IMR-90 (cell line): ENCODE data around the gene HEATR1. TPM values are rescaled to one million over a fixed set of nuclear protein-coding genes. Genes with fewer than 3 reads are reported as not detected.

Experiments
- ATAC-seq: fragments of 200-7000 bp; cut with Tn5 transposase; 2 replicates; pipeline ENCODE4 v1.9.1; 2020; ENCODE audit warnings: low read depth, mild to moderate bottlenecking, moderate library complexity
- BruUV-seq: library from RNA; stranded (reverse); fragments of 400-500 nt; replicated peaks from 2 replicates; lab custom pipeline; 2021; lab: Mats Ljungman, UMichigan
- CTCF ChIA-PET: fragments of 300-600 bp; formaldehyde crosslinking; extraction: SDS; loops from one replicate; lab custom pipeline; 2021; ENCODE audit warnings: antibody characterized with exemption; lab: Yijun Ruan, JAX
- POLR2A ChIA-PET: fragments of 300-600 bp; sonication (Branson Sonifier 250); formaldehyde crosslinking; loops from one replicate; lab custom pipeline; 2022; ENCODE audit warnings: antibody characterized with exemption; ENCODE audit not compliant: unreplicated experiment; lab: Charles Lee
- DNase-seq: peaks from one replicate; pipeline ENCODE4 v3.0.0; 2013
- H2AFZ ChIP-seq: replicated peaks from 2 replicates; pipeline ENCODE3; 2013; ENCODE audit warnings: low read length, mild to moderate bottlenecking; ENCODE audit not compliant: poor library complexity
- H2AK5ac ChIP-seq: 2 replicates; pipeline ENCODE4 v1.6.1; 2013; ENCODE audit warnings: low read depth, low read length, inconsistent platforms
- H2AK9ac ChIP-seq: replicated peaks from 2 replicates; pipeline ENCODE3; 2013; ENCODE audit warnings: mild to moderate bottlenecking, low read depth, low read length, moderate library complexity; ENCODE audit not compliant: poor library complexity
- H2BK120ac ChIP-seq: 2 replicates; pipeline ENCODE4 v1.6.1; 2013; ENCODE audit warnings: low read depth, low read length, inconsistent platforms
- H2BK15ac ChIP-seq: 3 replicates; pipeline ENCODE4 v1.6.1; 2013; ENCODE audit warnings: low read depth, low read length, inconsistent platforms
- H2BK20ac ChIP-seq: 2 replicates; pipeline ENCODE4 v1.6.1; 2013; ENCODE audit warnings: low read depth, mild to moderate bottlenecking, inconsistent platforms, low read length, moderate library complexity
- H2BK5ac ChIP-seq: 2 replicates; pipeline ENCODE4 v1.6.1; 2013; ENCODE audit warnings: mild to moderate bottlenecking, low read depth, low read length, inconsistent platforms; ENCODE audit not compliant: poor library complexity, severe bottlenecking
- H3K14ac ChIP-seq: replicated peaks from 2 replicates; pipeline ENCODE4 v1.6.1; 2013; ENCODE audit warnings: low read depth, low read length, inconsistent platforms
- H3K18ac ChIP-seq: 2 replicates; pipeline ENCODE4 v1.6.1; 2013; ENCODE audit warnings: low read depth, low read length, control low read depth
- H3K23ac ChIP-seq: 2 replicates; pipeline ENCODE4 v1.6.1; 2013; ENCODE audit warnings: low read depth, low read length, inconsistent platforms
- H3K27ac ChIP-seq: 2 replicates; pipeline ENCODE4 v1.5.1; 2013; ENCODE audit warnings: mild to moderate bottlenecking, control low read depth, low read length; ENCODE audit not compliant: insufficient read depth
- H3K27me3 ChIP-seq: 2 replicates; pipeline ENCODE4 v1.6.1; 2013; ENCODE audit warnings: low read length; ENCODE audit not compliant: control insufficient read depth, insufficient read depth
- H3K36me3 ChIP-seq: 2 replicates; pipeline ENCODE4 v1.6.1; 2013; ENCODE audit warnings: low read length, mixed read lengths; ENCODE audit not compliant: control insufficient read depth, insufficient read depth
- H3K4ac ChIP-seq: 2 replicates; pipeline ENCODE4 v1.6.1; 2013; ENCODE audit warnings: low read depth, low read length, inconsistent platforms
- H3K4me1 ChIP-seq: 2 replicates; pipeline ENCODE4 v1.6.1; 2013; ENCODE audit warnings: low read length, mixed read lengths; ENCODE audit not compliant: control insufficient read depth, insufficient read depth
- H3K4me2 ChIP-seq: 2 replicates; pipeline ENCODE4 v1.6.1; 2013; ENCODE audit warnings: low read depth, mild to moderate bottlenecking, control low read depth, low read length, moderate library complexity
- H3K4me3 ChIP-seq: 2 replicates; pipeline ENCODE4 v1.5.1; 2013; ENCODE audit warnings: low read depth, mild to moderate bottlenecking, control low read depth, low read length, moderate library complexity; ENCODE audit not compliant: insufficient read depth
- H3K56ac ChIP-seq: 2 replicates; pipeline ENCODE4 v1.6.1; 2013; ENCODE audit warnings: low read length, inconsistent platforms; ENCODE audit not compliant: insufficient read depth; ENCODE audit errors: extremely low read depth
- H3K79me1 ChIP-seq, 2 experiments: 2 replicates each; pipeline ENCODE4 v1.6.1; 2013; ENCODE audit warnings: low read length in 2 of 2, inconsistent platforms in 1 of 2, low read depth in 1 of 2
- H3K9ac ChIP-seq: 2 replicates; pipeline ENCODE4 v1.6.1; 2013; ENCODE audit warnings: low read depth, low read length, control low read depth
- H3K9me1 ChIP-seq: 2 replicates; pipeline ENCODE4 v1.6.1; 2013; ENCODE audit warnings: low read length, inconsistent platforms; ENCODE audit not compliant: insufficient read depth
- H3K9me3 ChIP-seq: 2 replicates; pipeline ENCODE4 v1.6.1; 2013; ENCODE audit warnings: low read length; ENCODE audit not compliant: control insufficient read depth, insufficient read depth
- H4K20me1 ChIP-seq: 2 replicates; pipeline ENCODE4 v1.6.1; 2013; ENCODE audit warnings: low read length, inconsistent platforms; ENCODE audit not compliant: insufficient read depth
- H4K5ac ChIP-seq: 2 replicates; pipeline ENCODE4 v1.6.1; 2013; ENCODE audit warnings: mild to moderate bottlenecking, low read depth, low read length, control low read depth
- H4K8ac ChIP-seq, 2 experiments: 2 replicates each; pipeline ENCODE4 v1.6.1; 2013; ENCODE audit warnings: low read depth in 2 of 2, low read length in 2 of 2, control low read depth in 1 of 2, inconsistent platforms in 1 of 2
- H4K91ac ChIP-seq: 2 replicates; pipeline ENCODE4 v1.6.1; 2013; ENCODE audit warnings: low read depth, low read length, inconsistent platforms; ENCODE audit not compliant: insufficient read depth
- CEBPB ChIP-seq: IDR thresholded peaks from 2 replicates; pipeline ENCODE4 v1.6.1; 2012; ENCODE audit warnings: low read depth, low read length, improper control_type of control experiment
- SMC3 ChIP-seq: fragments of 150-350 bp; IDR thresholded peaks from 2 replicates; pipeline ENCODE4 v1.6.1; 2016; ENCODE audit warnings: low read depth, mild to moderate bottlenecking, antibody characterized with exemption, low read length, moderate library complexity
- WGBS, 2 experiments: methylation state at CpG; one replicate each; pipeline versions ENCODE4 v1.1.5 to v1.1.7; 2013; ENCODE audit warnings: missing lambda C conversion rate in 2 of 2; ENCODE audit not compliant: insufficient read length in 1 of 2; ENCODE audit errors: extremely low coverage in 2 of 2; 5-methylcytosine and 5-hydroxymethylcytosine counted together
- dilution Hi-C: fragments of 300-500 bp; cut with HindIII; formaldehyde crosslinking; loops from one replicate; pipeline ENCODE4 v1.14.3; 2018; ENCODE audit warnings: low sequenced_read_pairs; ENCODE audit not compliant: unreplicated experiment
- in situ Hi-C: fragments of 300-500 bp; cut with MboI; formaldehyde crosslinking; loops from 3 replicates; pipeline ENCODE4 v1.14.3; 2019; ENCODE audit warnings: low sequenced_read_pairs, inconsistent platforms, mixed read lengths
- intact Hi-C: fragments of 100-400 bp; cut with micrococcal nuclease; formaldehyde crosslinking; loops from 2 replicates; pipeline ENCODE4 v1.10.0; 2022
- polyA plus RNA-seq, 3 experiments: library from polyadenylated mRNA; depleted of rRNA; stranded (reverse); fragments of >200 nt; gene quantifications; 2 replicates each; pipeline ENCODE4 v1.2.3, GENCODE V29; 2012; ENCODE audit warnings: low replicate concordance in 1 of 3
- total RNA-seq: library from RNA; depleted of rRNA; stranded (reverse); fragments of >200 nt; gene quantifications from 2 replicates; pipeline ENCODE4 v1.2.3, GENCODE V29; 2012

HEATR1 gene
- total and polyA plus RNA-seq, 2 of the 4 experiments (the other 2 are of a cell fraction), result 8.5 to 53.8 TPM

DNA sequence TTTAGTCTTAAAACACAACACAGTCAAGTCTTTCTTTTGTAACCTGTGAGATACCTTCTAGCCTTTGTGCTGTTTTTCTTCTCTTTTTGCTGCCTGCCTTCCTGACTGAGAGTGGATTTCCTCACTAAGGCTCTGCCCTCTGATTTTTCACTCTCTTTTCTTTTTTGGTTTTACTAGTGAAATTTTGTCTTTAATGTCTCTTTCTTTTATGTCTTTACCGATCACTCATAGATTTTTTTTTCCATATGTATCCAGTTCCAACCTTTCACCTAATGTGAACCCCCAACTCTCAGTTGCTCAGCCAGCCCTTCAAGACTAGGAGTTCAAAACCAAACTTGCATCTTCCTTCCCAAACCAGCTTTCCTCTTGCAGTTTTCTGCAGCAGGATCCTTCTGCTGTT, 74.0 kb downstream of the HEATR1 start:
- H3K18ac ChIP-seq, result no peak overlapping the region
- no peaks in the 10 kb centered on the region for H3K27me3 ChIP-seq
- ChIA-PET CTCF (no interaction called here), POLR2A (interaction anchor here (0.5 kb wide), 1 partner anchor 24 kb away, joined by 3 read pairs; no protein-coding TSS in a partner anchor)
- no peak overlapping the region for H3K23ac ChIP-seq
- no peak overlapping the region for H2BK5ac ChIP-seq
- no peaks in the 10 kb centered on the region for H4K20me1 ChIP-seq
- H3K9ac ChIP-seq, result no peak overlapping the region
- no peaks in the 10 kb centered on the region for H3K9me3 ChIP-seq
- H2BK120ac ChIP-seq, result no peak overlapping the region
- H2AFZ ChIP-seq, result no peak overlapping the region
- WGBS, 2 experiments, result no CpG with 5 or more reads among the region's 1 CpG
- H3K4ac ChIP-seq, result no peak overlapping the region
- in situ Hi-C loops (no loop called here), dilution Hi-C loops (no loop called here), intact Hi-C loops (no loop called here)
- no peak overlapping the region for H2AK9ac ChIP-seq
- H2AK5ac ChIP-seq, result no peak overlapping the region
- no peak overlapping the region for H2BK20ac ChIP-seq
- BruUV-seq, result no TSS peak
- H3K14ac ChIP-seq, result no peak overlapping the region
- peaks cover 5 to 15% of the 10 kb centered on the region in 2 experiments for H3K79me1 ChIP-seq
- H3K9me1 ChIP-seq, result no peaks in the 10 kb centered on the region
- no peak overlapping the region for H3K56ac ChIP-seq
- no peak overlapping the region for H4K5ac ChIP-seq
- no peak for ATAC-seq
- TF ChIP-seq SMC3, result no peak
- no peak for TF ChIP-seq CEBPB
- H3K36me3 ChIP-seq, result peaks cover 4% of the 10 kb centered on the region; the same call in 1 of the 2 replicates
- no peak overlapping the region for H3K27ac ChIP-seq
- DNase-seq, result no peak
- no peak overlapping the region for H4K91ac ChIP-seq
- no peak overlapping the region for H2BK15ac ChIP-seq
- H3K4me2 ChIP-seq, result no peak overlapping the region
- H3K4me1 ChIP-seq, result peaks cover 7% of the 10 kb centered on the region
- no peak overlapping the region for H4K8ac ChIP-seq
- H3K4me3 ChIP-seq, result no peak overlapping the region
